HEK293 (cell line): ENCODE data around the gene SERPINH1.
A peak's percentile ranks its signal among the peaks of the same experiment; 100 is the strongest.

Experiments used
- CTCF ChIA-PET: fragments of 350-600 bp; formaldehyde crosslinking; extraction: SDS; loops from one replicate; lab custom pipeline; 2021; ENCODE audit warnings: antibody characterized with exemption; lab: Yijun Ruan, JAX
- POLR2A ChIA-PET: fragments of 300-600 bp; formaldehyde crosslinking; extraction: SDS; loops from one replicate; lab custom pipeline; 2020; ENCODE audit warnings: antibody characterized with exemption, inconsistent platforms; lab: Yijun Ruan, JAX
- H3K27ac ChIP-seq: fragments of 200-500 bp; sonication (Bioruptor generic); 2 replicates; pipeline ENCODE4 v1.5.1; 2014; ENCODE audit warnings: low read depth, low read length, control low read depth, inconsistent platforms; ENCODE audit errors: extremely low read depth
- H3K36me3 ChIP-seq, 2 experiments: fragments of 200-500 bp in 1 of 2; sonication (Bioruptor generic) in 1 of 2; 1 replicate in 1 of 2; 2 replicates in 1 of 2; pipeline ENCODE4 v1.5.1; 2014 to 2017; ENCODE audit warnings: inconsistent platforms in 2 of 2, low read length in 2 of 2; ENCODE audit not compliant: control insufficient read depth in 2 of 2, insufficient read depth in 1 of 2
- H3K4me1 ChIP-seq: fragments of 200-500 bp; sonication (Bioruptor generic); 2 replicates; pipeline ENCODE4 v1.5.1; 2014; ENCODE audit warnings: mild to moderate bottlenecking, low read length, inconsistent platforms; ENCODE audit not compliant: control insufficient read depth, insufficient read depth
- H3K4me3 ChIP-seq: 2 replicates; pipeline ENCODE4 v1.5.1; 2011; ENCODE audit warnings: low read depth, mild to moderate bottlenecking, control low read depth, low read length, moderate library complexity
- H3K9me3 ChIP-seq: fragments of 200-500 bp; sonication (Bioruptor generic); 2 replicates; pipeline ENCODE4 v1.5.1; 2014; ENCODE audit warnings: low read depth, low read length, inconsistent platforms; ENCODE audit not compliant: control insufficient read depth, insufficient read depth
- GLI2 ChIP-seq: fragments of 450-650 bp; formaldehyde crosslinking; IDR thresholded peaks from 2 replicates; pipeline ENCODE4; 2017; ENCODE audit warnings: missing biosample characterization, missing genetic modification characterization, low read depth, borderline replicate concordance
- SP3 ChIP-seq: fragments of 450-650 bp; formaldehyde crosslinking; IDR thresholded peaks from 2 replicates; pipeline ENCODE4 v1.5.1; 2016; ENCODE audit warnings: missing biosample characterization, missing genetic modification characterization
- YY1 ChIP-seq: fragments of 450-650 bp; formaldehyde crosslinking; IDR thresholded peaks from 2 replicates; pipeline ENCODE4 v1.5.1; 2018; ENCODE audit warnings: missing biosample characterization, missing genetic modification characterization
- YY2 ChIP-seq: fragments of 450-650 bp; formaldehyde crosslinking; IDR thresholded peaks from 2 replicates; pipeline ENCODE4 v1.5.1; 2016; ENCODE audit warnings: missing biosample characterization, missing genetic modification characterization
- ZFP3 ChIP-seq: fragments of 450-650 bp; formaldehyde crosslinking; IDR thresholded peaks from 2 replicates; pipeline ENCODE4 v1.5.1; 2016; ENCODE audit warnings: low read depth, missing biosample characterization, missing genetic modification characterization
- ZFP41 ChIP-seq: fragments of 450-650 bp; formaldehyde crosslinking; IDR thresholded peaks from 2 replicates; pipeline ENCODE4 v1.5.1; 2016; ENCODE audit warnings: missing biosample characterization, missing genetic modification characterization, borderline replicate concordance
- ZNF132 ChIP-seq: fragments of 450-650 bp; formaldehyde crosslinking; IDR thresholded peaks from 2 replicates; pipeline ENCODE4 v1.5.1; 2017; ENCODE audit warnings: missing biosample characterization, missing genetic modification characterization, borderline replicate concordance
- ZNF133 ChIP-seq: fragments of 450-650 bp; formaldehyde crosslinking; IDR thresholded peaks from 2 replicates; pipeline ENCODE4 v1.5.1; 2016; ENCODE audit warnings: missing biosample characterization, missing genetic modification characterization
- ZNF155 ChIP-seq: fragments of 450-650 bp; formaldehyde crosslinking; IDR thresholded peaks from 2 replicates; pipeline ENCODE4 v1.5.1; 2016; ENCODE audit warnings: missing biosample characterization, missing genetic modification characterization
- ZNF335 ChIP-seq: fragments of 450-650 bp; formaldehyde crosslinking; conservative IDR thresholded peaks from 2 replicates; pipeline ENCODE4 v1.5.1; 2016; ENCODE audit warnings: missing biosample characterization, missing genetic modification characterization
- ZNF350 ChIP-seq: fragments of 450-650 bp; formaldehyde crosslinking; IDR thresholded peaks from 2 replicates; pipeline ENCODE4 v1.5.0; 2017; ENCODE audit warnings: missing biosample characterization, mild to moderate bottlenecking, missing genetic modification characterization
- ZNF354C ChIP-seq: fragments of 450-650 bp; formaldehyde crosslinking; IDR thresholded peaks from 2 replicates; pipeline ENCODE4 v1.5.1; 2016; ENCODE audit warnings: missing biosample characterization, missing genetic modification characterization, low read depth, borderline replicate concordance
- ZNF510 ChIP-seq: fragments of 450-650 bp; formaldehyde crosslinking; IDR thresholded peaks from 2 replicates; pipeline ENCODE4 v1.5.1; 2018; ENCODE audit warnings: mild to moderate bottlenecking, missing genetic modification characterization, missing biosample characterization; ENCODE audit not compliant: insufficient replicate concordance
- ZNF514 ChIP-seq: fragments of 450-650 bp; formaldehyde crosslinking; IDR thresholded peaks from 2 replicates; pipeline ENCODE4 v1.5.1; 2016; ENCODE audit warnings: missing biosample characterization, missing genetic modification characterization
- ZNF555 ChIP-seq: fragments of 450-650 bp; formaldehyde crosslinking; conservative IDR thresholded peaks from 2 replicates; pipeline ENCODE4 v1.5.1; 2017; ENCODE audit warnings: missing biosample characterization, mild to moderate bottlenecking, missing genetic modification characterization, inconsistent platforms
- ZNF561 ChIP-seq: fragments of 450-650 bp; IDR thresholded peaks from 2 replicates; pipeline ENCODE4 v1.5.1; 2018; ENCODE audit warnings: missing biosample characterization, missing genetic modification characterization, borderline replicate concordance
- ZNF830 ChIP-seq: fragments of 450-650 bp; IDR thresholded peaks from 2 replicates; pipeline ENCODE4 v1.5.0; 2018; ENCODE audit warnings: missing biosample characterization, missing genetic modification characterization, low read depth, mild to moderate bottlenecking, moderate library complexity
- ZNF837 ChIP-seq: fragments of 450-650 bp; formaldehyde crosslinking; IDR thresholded peaks from 2 replicates; pipeline ENCODE4 v1.5.1; 2016; ENCODE audit warnings: missing biosample characterization, missing genetic modification characterization
- ZNF843 ChIP-seq: fragments of 450-650 bp; formaldehyde crosslinking; IDR thresholded peaks from 2 replicates; pipeline ENCODE4 v1.5.1; 2016; ENCODE audit warnings: missing biosample characterization, missing genetic modification characterization
- TF ChIP-seq, protein P1 (sequence below): fragments of 450-650 bp; formaldehyde crosslinking; IDR thresholded peaks from 2 replicates; pipeline ENCODE4 v1.5.1; 2016; ENCODE audit warnings: missing biosample characterization, missing genetic modification characterization
- TF ChIP-seq, protein P2 (sequence below): fragments of 450-650 bp; formaldehyde crosslinking; IDR thresholded peaks from 2 replicates; pipeline ENCODE4 v1.5.1; 2016; ENCODE audit warnings: missing biosample characterization, missing genetic modification characterization
- TF ChIP-seq, protein P3 (sequence below): fragments of 450-650 bp; formaldehyde crosslinking; IDR thresholded peaks from 2 replicates; pipeline ENCODE4 v1.5.1; 2016; ENCODE audit warnings: missing biosample characterization, missing genetic modification characterization

The SERPINH1 gene

DNA sequence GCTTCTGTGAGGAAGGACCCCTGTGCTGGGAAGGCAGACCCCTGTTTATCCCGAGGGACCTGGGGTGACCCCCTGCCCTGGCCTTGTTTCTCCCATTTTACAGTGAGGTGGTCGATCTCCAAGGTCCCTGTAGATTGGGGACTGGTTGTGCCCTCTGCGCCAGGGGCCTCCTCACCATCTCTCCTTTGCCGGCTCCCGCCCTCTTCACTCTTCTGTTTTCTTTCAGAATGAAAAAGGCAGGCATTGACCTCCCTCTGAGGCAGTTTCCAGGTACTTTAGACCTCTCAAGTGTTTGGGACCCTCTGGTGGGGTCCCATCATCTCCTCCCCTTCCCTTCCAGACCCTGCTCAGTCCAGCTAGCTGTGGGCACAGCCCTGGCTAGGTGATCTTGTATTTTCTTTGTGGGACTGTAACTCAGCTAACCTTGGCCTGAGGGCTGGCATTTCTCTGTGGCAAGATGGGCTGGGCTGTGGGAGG lies 1.5 kb downstream of the SERPINH1 start:
- CTCF ChIA-PET = interaction anchor here (0.7 to 0.8 kb wide), 2 partner anchors 16 to 89 kb away, joined by 3 read pairs; no protein-coding TSS in a partner anchor
- H3K9me3 ChIP-seq = no peaks in the 10 kb centered on the region
- 0 out of 2 replicates have a peak, but pooled peaks have one; percentile 4 for TF ChIP-seq ZNF335 (tag by site-specific recombination)
- TF ChIP-seq SP3 (tag by site-specific recombination) = no peak
- no peak for TF ChIP-seq ZNF843
- TF ChIP-seq, all 188 proteins: peak for 1
- Histone ChIP-seq H3K27ac (peak overlapping the region; percentile 83; the same call in 1 of the 2 replicates), H3K36me3 (peaks cover 0 to 44% of the 10 kb centered on the region in 2 experiments; a peak in 2 of 3 replicates), H3K4me3 (peak overlapping the region; percentile 82), H3K4me1 (no peaks in the 10 kb centered on the region)
- POLR2A ChIA-PET = interaction anchor here (0.9 to 2.5 kb wide), 3 partner anchors 10 to 20 kb away, joined by 3 to 23 read pairs (median 4); no protein-coding TSS in a partner anchor

DNA sequence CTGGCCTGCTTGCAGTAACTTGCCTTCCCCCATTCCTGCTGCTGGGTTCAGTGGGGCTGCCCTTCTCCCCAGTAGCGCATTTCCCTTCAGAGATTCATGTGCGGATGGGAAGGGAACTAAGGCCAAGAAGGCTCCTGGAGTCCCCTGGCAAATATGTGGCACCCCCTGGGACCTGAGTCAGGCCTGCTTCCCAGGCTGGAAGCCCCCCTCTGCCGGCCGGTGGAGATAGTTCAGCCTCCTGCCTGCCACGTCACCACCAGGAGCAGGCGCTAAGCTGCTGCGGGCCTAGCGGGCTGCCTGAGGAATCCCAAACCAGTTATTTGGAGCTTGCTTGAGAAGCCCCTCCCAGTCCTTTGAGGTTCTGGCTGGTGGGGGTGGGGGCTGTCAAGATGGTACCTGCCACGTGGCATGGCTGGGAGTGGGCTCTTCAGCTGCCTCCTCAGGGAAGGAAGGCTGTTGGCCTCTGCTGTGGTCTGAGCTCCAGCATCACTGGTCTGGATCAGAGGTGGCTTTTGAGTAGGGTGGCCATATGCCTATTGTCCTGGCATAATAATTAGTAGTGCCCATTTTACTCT lies 2.0 kb downstream of the SERPINH1 start:
- POLR2A ChIA-PET = interaction anchor here (0.9 to 2.5 kb wide), 3 partner anchors 10 to 20 kb away, joined by 3 to 23 read pairs (median 4); no protein-coding TSS in a partner anchor
- Histone ChIP-seq H3K4me3 (no peak overlapping the region), H3K27ac (peak overlapping the region; percentile 22; the same call in 1 of the 2 replicates), H3K4me1 (no peaks in the 10 kb centered on the region), H3K9me3 (no peaks in the 10 kb centered on the region), H3K36me3 (peaks cover 0 to 49% of the 10 kb centered on the region in 2 experiments; a peak in 2 of 3 replicates)
- TF ChIP-seq GLI2 (tag by site-specific recombination) (no peak), YY2 (no peak), ZNF830 (tag by site-specific recombination) (no peak), ZNF843 (no peak), ZNF132 (tag by site-specific recombination) (no peak)
- TF ChIP-seq, protein P1, sequence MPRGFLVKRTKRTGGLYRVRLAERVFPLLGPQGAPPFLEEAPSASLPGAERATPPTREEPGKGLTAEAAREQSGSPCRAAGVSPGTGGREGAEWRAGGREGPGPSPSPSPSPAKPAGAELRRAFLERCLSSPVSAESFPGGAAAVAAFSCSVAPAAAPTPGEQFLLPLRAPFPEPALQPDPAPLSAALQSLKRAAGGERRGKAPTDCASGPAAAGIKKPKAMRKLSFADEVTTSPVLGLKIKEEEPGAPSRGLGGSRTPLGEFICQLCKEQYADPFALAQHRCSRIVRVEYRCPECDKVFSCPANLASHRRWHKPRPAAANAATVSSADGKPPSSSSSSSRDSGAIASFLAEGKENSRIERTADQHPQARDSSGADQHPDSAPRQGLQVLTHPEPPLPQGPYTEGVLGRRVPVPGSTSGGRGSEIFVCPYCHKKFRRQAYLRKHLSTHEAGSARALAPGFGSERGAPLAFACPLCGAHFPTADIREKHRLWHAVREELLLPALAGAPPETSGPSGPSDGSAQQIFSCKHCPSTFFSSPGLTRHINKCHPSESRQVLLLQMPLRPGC = no peak
- TF ChIP-seq, protein P2, sequence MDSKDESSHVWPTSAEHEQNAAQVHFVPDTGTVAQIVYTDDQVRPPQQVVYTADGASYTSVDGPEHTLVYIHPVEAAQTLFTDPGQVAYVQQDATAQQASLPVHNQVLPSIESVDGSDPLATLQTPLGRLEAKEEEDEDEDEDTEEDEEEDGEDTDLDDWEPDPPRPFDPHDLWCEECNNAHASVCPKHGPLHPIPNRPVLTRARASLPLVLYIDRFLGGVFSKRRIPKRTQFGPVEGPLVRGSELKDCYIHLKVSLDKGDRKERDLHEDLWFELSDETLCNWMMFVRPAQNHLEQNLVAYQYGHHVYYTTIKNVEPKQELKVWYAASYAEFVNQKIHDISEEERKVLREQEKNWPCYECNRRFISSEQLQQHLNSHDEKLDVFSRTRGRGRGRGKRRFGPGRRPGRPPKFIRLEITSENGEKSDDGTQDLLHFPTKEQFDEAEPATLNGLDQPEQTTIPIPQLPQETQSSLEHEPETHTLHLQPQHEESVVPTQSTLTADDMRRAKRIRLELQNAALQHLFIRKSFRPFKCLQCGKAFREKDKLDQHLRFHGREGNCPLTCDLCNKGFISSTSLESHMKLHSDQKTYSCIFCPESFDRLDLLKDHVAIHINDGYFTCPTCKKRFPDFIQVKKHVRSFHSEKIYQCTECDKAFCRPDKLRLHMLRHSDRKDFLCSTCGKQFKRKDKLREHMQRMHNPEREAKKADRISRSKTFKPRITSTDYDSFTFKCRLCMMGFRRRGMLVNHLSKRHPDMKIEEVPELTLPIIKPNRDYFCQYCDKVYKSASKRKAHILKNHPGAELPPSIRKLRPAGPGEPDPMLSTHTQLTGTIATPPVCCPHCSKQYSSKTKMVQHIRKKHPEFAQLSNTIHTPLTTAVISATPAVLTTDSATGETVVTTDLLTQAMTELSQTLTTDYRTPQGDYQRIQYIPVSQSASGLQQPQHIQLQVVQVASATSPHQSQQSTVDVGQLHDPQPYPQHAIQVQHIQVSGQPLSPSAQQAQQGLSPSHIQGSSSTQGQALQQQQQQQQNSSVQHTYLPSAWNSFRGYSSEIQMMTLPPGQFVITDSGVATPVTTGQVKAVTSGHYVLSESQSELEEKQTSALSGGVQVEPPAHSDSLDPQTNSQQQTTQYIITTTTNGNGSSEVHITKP (tag by site-specific recombination) = peak; percentile 37; the same call in 1 of the 2 replicates
- CTCF ChIA-PET = interaction anchor here (0.7 to 1.1 kb wide), 3 partner anchors 9 to 90 kb away, joined by 3 read pairs; no protein-coding TSS in a partner anchor

DNA sequence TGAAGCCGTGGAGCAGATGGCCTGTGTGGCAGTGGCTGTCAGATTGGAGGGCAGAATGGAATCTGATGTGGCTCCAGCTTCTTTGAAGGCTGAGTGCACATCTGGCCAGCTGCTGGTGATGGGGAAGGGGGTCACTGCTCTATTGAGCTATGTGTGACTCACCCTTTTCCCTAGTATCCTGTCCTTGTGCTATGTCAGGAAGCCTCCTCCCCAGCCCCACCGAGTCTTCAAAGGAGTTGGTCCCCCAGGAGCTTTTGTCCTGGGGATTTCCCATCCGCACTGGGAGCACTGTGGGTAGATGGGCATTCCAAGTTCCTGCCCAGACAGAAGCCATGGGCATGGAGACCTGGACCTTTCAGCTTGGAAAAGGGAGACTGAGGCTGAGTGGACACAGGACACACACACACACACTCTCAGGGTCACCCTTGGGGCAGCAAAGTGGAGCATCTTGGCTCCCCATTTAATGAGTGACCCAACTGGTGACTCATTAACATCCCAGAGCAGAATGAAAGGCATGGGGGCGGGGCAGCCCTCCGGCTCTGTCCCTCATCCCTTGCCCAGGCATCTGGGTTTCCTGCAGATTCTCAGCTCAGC lies 3.3 kb downstream of the SERPINH1 start:
- Histone ChIP-seq H3K4me3 (no peak overlapping the region), H3K36me3 (peaks cover 0 to 62% of the 10 kb centered on the region in 2 experiments; a peak in 2 of 3 replicates), H3K9me3 (no peaks in the 10 kb centered on the region), H3K27ac (no peak overlapping the region), H3K4me1 (no peaks in the 10 kb centered on the region)
- ChIA-PET CTCF (interaction anchor here (1.1 to 1.6 kb wide), 3 partner anchors 8 to 18 kb away, joined by 3 to 15 read pairs (median 6); no protein-coding TSS in a partner anchor), POLR2A (interaction anchor here (1.1 to 1.3 kb wide), 2 partner anchors 9 to 11 kb away, joined by 3 to 7 read pairs; no protein-coding TSS in a partner anchor)
- no peak for TF ChIP-seq YY1
- TF ChIP-seq ZNF514 (tag by site-specific recombination) = no peak
- no peak for TF ChIP-seq ZNF350
- TF ChIP-seq ZNF510 = no peak
- no peak for TF ChIP-seq ZNF133 (tag by site-specific recombination)
- TF ChIP-seq ZNF837 (tag by site-specific recombination) = no peak
- TF ChIP-seq ZFP41 = no peak
- TF ChIP-seq ZNF354C = no peak
- no peak for TF ChIP-seq ZNF561 (tag by site-specific recombination)
- no peak for TF ChIP-seq ZFP3 (tag by site-specific recombination)
- no peak for TF ChIP-seq ZNF155
- TF ChIP-seq, protein P3, sequence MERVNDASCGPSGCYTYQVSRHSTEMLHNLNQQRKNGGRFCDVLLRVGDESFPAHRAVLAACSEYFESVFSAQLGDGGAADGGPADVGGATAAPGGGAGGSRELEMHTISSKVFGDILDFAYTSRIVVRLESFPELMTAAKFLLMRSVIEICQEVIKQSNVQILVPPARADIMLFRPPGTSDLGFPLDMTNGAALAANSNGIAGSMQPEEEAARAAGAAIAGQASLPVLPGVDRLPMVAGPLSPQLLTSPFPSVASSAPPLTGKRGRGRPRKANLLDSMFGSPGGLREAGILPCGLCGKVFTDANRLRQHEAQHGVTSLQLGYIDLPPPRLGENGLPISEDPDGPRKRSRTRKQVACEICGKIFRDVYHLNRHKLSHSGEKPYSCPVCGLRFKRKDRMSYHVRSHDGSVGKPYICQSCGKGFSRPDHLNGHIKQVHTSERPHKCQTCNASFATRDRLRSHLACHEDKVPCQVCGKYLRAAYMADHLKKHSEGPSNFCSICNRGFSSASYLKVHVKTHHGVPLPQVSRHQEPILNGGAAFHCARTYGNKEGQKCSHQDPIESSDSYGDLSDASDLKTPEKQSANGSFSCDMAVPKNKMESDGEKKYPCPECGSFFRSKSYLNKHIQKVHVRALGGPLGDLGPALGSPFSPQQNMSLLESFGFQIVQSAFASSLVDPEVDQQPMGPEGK = no peak
- no peak for TF ChIP-seq ZNF555 (tag by site-specific recombination)
